Fibroblast of pulmonary artery (primary cell): ENCODE results near the gene RNASE2.

Experiments
- DNase-seq: peaks from one replicate; pipeline ENCODE4 v3.0.0-alpha.2; 2010; ENCODE audit warnings: low read depth
- H3K4me3 ChIP-seq: replicated peaks from 2 replicates; pipeline ENCODE4 v1.5.1; 2011; ENCODE audit warnings: low read depth, mild to moderate bottlenecking, control low read depth, low read length, moderate library complexity
- TF ChIP-seq, protein P1 (sequence below): IDR thresholded peaks from 2 replicates; pipeline ENCODE4 v1.5.1; 2011; ENCODE audit warnings: mild to moderate bottlenecking, control low read depth, low read length, inconsistent platforms; ENCODE audit errors: missing control alignments

RNASE2 gene

DNA sequence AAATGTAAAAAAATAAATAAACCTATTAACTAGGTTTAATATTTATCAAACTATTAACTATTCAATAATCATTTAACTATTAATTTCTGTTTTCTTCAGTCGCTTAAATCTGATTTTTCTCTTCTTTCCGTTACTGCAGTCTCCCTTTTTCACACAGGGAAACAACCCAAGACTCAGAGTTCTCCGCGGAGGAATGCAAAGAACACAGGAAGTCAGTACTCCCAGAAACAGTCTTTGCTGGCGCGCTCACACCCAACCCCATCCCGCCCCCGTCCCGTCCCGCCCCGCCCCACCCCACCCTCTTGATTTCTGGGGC is 34.1 kb downstream of the RNASE2 start:
- TF ChIP-seq, protein P1, sequence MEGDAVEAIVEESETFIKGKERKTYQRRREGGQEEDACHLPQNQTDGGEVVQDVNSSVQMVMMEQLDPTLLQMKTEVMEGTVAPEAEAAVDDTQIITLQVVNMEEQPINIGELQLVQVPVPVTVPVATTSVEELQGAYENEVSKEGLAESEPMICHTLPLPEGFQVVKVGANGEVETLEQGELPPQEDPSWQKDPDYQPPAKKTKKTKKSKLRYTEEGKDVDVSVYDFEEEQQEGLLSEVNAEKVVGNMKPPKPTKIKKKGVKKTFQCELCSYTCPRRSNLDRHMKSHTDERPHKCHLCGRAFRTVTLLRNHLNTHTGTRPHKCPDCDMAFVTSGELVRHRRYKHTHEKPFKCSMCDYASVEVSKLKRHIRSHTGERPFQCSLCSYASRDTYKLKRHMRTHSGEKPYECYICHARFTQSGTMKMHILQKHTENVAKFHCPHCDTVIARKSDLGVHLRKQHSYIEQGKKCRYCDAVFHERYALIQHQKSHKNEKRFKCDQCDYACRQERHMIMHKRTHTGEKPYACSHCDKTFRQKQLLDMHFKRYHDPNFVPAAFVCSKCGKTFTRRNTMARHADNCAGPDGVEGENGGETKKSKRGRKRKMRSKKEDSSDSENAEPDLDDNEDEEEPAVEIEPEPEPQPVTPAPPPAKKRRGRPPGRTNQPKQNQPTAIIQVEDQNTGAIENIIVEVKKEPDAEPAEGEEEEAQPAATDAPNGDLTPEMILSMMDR, result no peak
- peak overlapping the region; percentile 45 for H3K4me3 ChIP-seq
- no peak for DNase-seq

DNA sequence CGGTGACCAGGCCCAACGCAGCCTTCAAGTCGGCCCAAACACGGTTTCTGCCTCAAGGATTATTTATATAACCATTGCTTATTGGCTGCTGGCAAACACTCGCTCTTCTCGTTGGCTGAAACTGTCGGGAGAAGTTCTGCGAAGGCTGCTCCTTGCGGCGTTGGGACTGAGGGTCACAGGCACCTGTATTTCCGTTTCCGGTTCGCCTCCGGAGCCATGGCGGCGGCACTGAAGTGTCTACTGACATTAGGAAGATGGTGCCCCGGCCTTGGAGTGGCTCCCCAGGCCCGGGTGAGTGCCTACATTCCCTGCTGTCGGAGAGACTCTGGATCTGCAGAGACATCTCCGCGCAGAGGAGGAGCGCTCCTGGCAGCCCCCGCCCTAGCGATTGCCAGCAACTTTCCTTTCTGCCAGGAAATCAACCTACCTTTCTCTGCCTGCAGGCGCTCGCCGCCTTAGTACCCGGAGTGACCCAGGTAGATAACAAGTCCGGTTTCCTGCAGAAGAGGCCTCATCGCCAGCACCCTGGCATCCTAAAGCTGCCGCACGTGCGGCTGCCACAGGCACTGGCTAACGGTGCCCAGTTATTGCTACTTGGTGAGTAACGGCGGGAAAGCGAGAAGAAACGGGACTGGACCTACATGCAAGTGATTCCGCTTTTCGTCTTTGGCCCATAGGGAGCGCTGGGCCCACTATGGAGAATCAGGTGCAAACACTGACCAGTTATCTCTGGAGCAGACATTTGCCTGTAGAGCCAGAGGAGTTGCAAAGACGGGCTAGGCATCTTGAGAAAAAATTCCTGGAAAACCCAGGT is 34.7 kb downstream of the RNASE2 start, which contains the start of gene METTL17:
METTL17 (plus strand) TSS at position 194 of the 814 bp plus-strand sequence; CDS start at position 217, 23 bp downstream.
- TF ChIP-seq, protein P1, result peak; percentile 38
- peak within 1 kb of the TSS; percentile 90 for H3K4me3 ChIP-seq
- peak; percentile 98 for DNase-seq

DNA sequence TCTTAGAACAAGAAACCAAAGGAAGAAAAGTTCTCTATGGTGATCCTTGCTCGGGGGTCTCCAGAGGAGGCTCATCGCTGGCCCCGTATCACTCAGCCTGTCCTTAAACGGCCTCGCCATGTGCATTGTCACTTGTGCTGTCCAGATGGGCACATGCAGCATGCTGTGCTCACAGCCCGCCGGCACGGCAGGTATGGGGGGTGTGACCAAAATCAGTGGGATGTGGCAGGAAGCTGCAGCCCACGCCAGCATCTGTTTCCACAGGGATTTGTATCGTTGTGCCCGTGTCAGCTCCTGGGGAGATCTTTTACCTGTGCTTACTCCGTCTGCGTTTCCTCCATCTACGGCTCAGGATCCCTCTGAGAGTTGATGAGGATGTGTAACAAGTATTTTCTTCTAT is 41.2 kb downstream of the RNASE2 start:
- no peak for DNase-seq
- no peak overlapping the region for H3K4me3 ChIP-seq
- TF ChIP-seq, protein P1, result no peak

DNA sequence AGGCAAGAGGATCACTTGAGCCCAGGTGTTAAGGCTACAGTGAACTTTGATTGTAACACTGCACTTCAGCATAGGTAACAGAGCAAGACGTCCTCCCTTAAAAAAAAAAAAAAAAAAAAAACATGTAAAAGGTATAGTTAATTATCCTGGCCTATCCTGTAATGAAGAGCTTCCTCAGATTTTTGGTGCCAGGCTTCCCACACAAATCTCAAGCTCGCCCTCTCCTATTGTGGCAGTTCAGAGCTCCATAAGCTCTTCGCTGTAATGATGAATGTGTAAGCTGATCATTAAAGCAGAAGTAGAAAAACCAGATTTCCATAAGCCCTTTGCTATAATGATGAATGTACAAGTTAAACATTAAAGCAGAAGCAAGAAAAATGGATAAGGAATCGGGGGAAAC is 41.8 kb downstream of the RNASE2 start:
- H3K4me3 ChIP-seq, result no peak overlapping the region
- DNase-seq, result no peak
- TF ChIP-seq, protein P1, result no peak

DNA sequence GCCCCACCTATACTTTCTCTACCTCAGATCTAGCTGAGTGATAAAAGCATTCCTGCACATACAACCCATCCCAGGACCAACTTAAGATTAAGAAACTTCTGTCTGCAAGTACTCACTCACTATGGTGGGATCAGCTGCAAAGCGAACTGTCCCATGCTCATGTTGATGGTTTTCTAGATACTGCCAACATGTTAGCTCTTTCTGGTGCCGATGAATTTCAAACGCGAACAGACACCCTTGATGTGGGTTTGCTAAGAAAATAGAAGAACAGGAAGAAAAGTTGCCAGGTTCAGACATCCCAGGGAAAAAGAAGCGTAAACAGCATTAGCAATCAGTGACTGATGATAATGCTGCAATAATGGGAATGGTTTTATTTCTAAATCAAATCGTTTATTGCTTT is 42.3 kb downstream of the RNASE2 start:
- H3K4me3 ChIP-seq, result no peak overlapping the region
- no peak for DNase-seq
- TF ChIP-seq, protein P1, result no peak

DNA sequence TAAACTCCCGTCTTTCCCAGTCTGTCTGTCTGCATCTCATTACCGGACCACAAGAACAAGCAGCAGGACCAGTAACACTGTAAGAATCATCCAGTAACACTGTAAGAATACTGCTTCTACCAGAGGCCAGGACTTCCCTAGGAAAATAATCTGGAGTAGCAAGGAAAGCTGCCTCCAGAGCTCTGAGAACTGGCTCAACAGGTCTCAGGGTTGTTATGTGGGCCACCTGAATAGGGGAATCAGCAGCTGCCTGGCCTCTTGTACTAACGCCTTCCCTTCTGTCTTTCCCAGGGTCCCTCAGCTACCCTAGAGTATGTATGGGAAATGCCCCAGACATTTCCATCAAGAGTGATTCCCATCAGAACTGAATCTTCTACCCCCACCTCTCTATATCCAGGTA is 42.9 kb downstream of the RNASE2 start:
- H3K4me3 ChIP-seq, result no peak overlapping the region
- DNase-seq, result no peak
- TF ChIP-seq, protein P1, result no peak

DNA sequence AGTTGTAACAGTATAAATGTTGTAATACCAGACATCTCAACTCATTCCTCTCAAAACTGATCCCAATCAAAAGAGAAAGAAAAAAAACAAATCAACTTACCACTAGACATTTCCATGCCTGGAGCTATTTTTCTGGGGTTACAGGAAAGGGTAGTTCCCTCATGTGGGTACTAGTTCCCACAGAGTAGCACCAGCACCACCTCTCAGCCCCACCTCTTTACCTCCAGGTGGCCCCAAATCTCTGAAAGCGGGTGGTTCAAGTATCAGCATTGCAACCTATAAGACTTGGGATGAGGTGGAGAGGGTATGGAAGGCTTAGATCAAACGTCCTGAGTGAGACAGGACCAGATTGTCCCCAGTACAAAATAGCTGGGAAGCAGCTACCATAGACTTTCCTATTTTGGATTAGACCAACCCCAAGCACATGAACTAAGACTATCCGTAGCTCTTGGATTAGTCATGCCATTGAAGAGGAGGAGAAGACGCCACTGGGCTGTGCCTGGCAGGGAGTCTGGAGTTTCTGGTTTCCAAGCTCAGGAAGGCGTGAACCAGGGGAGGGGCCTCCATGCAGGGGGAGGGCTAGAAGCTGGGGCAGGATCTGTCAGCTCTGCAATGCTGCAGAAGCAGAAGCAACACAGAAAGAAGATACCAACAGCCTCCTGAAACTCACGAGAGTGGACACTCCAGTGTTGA is 43.5 kb downstream of the RNASE2 start, which contains the start of gene SLC39A2:
SLC39A2 (plus strand) TSS at position 620 of the 693 bp plus-strand sequence. CDS start 154 bp downstream, outside the sequence.
- H3K4me3 ChIP-seq, result no peak within 1 kb of the TSS
- peak; percentile 69 for DNase-seq
- TF ChIP-seq, protein P1, result no peak
